Smooth muscle cell (in vitro differentiated cells): ENCODE data around the gene GNB2. TPM values are rescaled to one million over a fixed set of nuclear protein-coding genes. Genes with fewer than 3 reads are reported as not detected.

Source experiments
- DNase-seq: peaks from one replicate; lab custom pipeline; 2025; ENCODE audit not compliant: unreplicated experiment; lab: John Stamatoyannopoulos, UW
- H2AFZ ChIP-seq: fragments of 200-600 bp; sonication (generic); 2 replicates; pipeline ENCODE4 v1.6.0; 2016; ENCODE audit warnings: antibody characterized with exemption, low read depth, mild to moderate bottlenecking
- H3F3A ChIP-seq: fragments of 200-600 bp; sonication (generic); 2 replicates; pipeline ENCODE4 v1.6.0; 2017; ENCODE audit warnings: antibody characterized with exemption, low read depth
- H3K27ac ChIP-seq: fragments of 200-600 bp; sonication (generic); 2 replicates; pipeline ENCODE4 v1.5.1; 2016; ENCODE audit warnings: low read depth, mild to moderate bottlenecking
- H3K27me3 ChIP-seq: fragments of 200-600 bp; sonication (generic); 2 replicates; pipeline ENCODE4 v1.6.1; 2016; ENCODE audit warnings: low read depth, mild to moderate bottlenecking
- H3K36me3 ChIP-seq: fragments of 200-600 bp; sonication (generic); 2 replicates; pipeline ENCODE4 v1.5.1; 2016; ENCODE audit warnings: low read depth
- H3K4me1 ChIP-seq: fragments of 200-600 bp; sonication (generic); 2 replicates; pipeline ENCODE4 v1.5.1; 2016; ENCODE audit warnings: low read depth
- H3K4me2 ChIP-seq: fragments of 200-600 bp; sonication (generic); 2 replicates; pipeline ENCODE4 v1.6.0; 2016; ENCODE audit warnings: mild to moderate bottlenecking
- H3K4me3 ChIP-seq: fragments of 200-600 bp; sonication (generic); 2 replicates; pipeline ENCODE4 v1.5.1; 2016; ENCODE audit warnings: mild to moderate bottlenecking
- H3K79me2 ChIP-seq: fragments of 200-600 bp; sonication (generic); 2 replicates; pipeline ENCODE4 v1.6.0; 2016; ENCODE audit warnings: low read depth, mild to moderate bottlenecking
- H3K9ac ChIP-seq: fragments of 200-600 bp; sonication (generic); 2 replicates; pipeline ENCODE4 v1.6.0; 2016; ENCODE audit warnings: low read depth
- H3K9me3 ChIP-seq: fragments of 200-600 bp; sonication (generic); replicated peaks from 2 replicates; pipeline ENCODE4 v1.5.1; 2016; ENCODE audit warnings: low read depth
- H4K20me1 ChIP-seq: fragments of 200-600 bp; sonication (generic); 2 replicates; pipeline ENCODE4 v1.6.0; 2016; ENCODE audit warnings: low read depth
- CTCF ChIP-seq: fragments of 200-600 bp; sonication (generic); IDR thresholded peaks from 2 replicates; pipeline ENCODE4 v1.5.1; 2017; ENCODE audit warnings: borderline replicate concordance, mild to moderate bottlenecking, antibody characterized with exemption; ENCODE audit not compliant: insufficient read depth, poor library complexity, severe bottlenecking
- WGBS: methylation state at CpG from one replicate; pipeline ENCODE4 v1.1.7; 2016; ENCODE audit warnings: low lambda C conversion rate; 5-methylcytosine and 5-hydroxymethylcytosine counted together
- polyA plus RNA-seq: library from polyadenylated mRNA; unstranded; fragments of >200 nt; fragmentation: Nextera tagmentation; extraction: Ambion mirVana; gene quantifications from 2 replicates; pipeline ENCODE4 v1.2.1, GENCODE V29; 2016
- total RNA-seq: library from RNA; depleted of rRNA; stranded (reverse); fragments of >200 nt; gene quantifications from 2 replicates; pipeline ENCODE4 v1.2.3, GENCODE V29; 2014

GNB2 gene
- total and polyA plus RNA-seq, 2 experiments from 2014 or later, result 90.7 to 219 TPM

GRCh38 chr7:100670074-100670473, 3.5 kb upstream of the GNB2 start:
- Histone ChIP-seq H3K9me3 (no peaks in the 10 kb centered on the region), H3K4me1 (no peaks in the 10 kb centered on the region), H2AFZ (no peak overlapping the region), H3K79me2 (peaks cover 13% of the 10 kb centered on the region), H3K9ac (no peak overlapping the region), H3K27me3 (no peaks in the 10 kb centered on the region), H3F3A (no peaks in the 10 kb centered on the region), H3K4me3 (no peak overlapping the region), H3K36me3 (no peaks in the 10 kb centered on the region), H3K27ac (no peak overlapping the region), H4K20me1 (peaks cover 8% of the 10 kb centered on the region), H3K4me2 (no peak overlapping the region)
- WGBS, result 85% methylated on average over 8 of the region's 8 CpGs
- no peak for TF ChIP-seq CTCF
- no peak for DNase-seq

DNA sequence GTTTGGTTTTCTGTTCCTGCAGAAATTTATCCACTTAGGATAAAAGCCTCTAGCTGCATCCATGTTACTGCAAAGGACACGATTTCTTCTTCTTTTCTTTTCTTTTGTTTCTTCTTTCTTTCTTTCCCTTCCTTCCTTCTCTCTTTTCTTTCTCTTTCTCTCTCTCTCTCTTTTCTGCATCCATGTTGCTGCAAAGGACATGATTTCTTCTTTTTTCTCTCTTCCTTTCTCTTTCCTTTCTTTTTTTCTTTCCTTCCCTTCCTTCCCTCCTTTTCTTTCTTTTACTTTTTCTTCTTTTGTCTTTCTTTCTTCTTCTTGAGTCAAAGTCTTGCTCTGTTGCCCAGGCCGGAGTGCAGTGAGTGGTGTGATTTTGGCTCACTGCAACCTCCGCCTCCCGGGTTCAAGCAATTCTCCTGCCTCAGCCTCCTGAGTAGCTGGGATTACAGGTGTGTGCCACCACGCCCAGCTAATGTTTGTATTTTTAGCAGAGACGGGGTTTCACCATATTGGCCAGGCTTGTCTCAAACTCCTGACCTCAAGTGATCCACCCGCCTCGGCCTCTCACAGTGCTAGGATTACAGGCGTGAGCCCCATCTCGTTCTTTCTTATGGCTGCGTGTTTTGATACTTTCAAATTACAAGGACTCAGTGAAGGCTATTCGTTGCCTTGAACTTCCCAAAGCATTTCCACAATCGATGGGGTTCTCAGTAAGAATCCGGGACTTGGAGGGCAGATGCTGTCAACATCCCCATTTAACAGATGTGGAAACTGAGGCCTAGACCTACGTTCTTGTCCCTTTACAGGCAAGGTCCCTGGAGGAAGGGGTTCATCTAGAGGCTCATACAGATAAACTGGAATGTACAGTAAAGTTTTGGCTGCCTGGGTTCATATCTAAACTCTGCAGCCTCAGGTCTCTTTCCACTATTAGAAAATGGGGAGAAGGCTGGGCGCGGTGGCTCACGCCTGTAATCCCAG, 1.9 kb upstream of the GNB2 start:
- DNase-seq, result no peak
- Histone ChIP-seq H3F3A (peaks cover 4% of the 10 kb centered on the region), H3K27ac (no peak overlapping the region), H3K36me3 (no peaks in the 10 kb centered on the region), H3K27me3 (no peaks in the 10 kb centered on the region), H2AFZ (no peak overlapping the region), H3K9ac (no peak overlapping the region), H3K4me2 (no peak overlapping the region), H3K79me2 (peaks cover 28% of the 10 kb centered on the region), H3K9me3 (no peaks in the 10 kb centered on the region), H3K4me1 (no peaks in the 10 kb centered on the region), H3K4me3 (no peak overlapping the region), H4K20me1 (peaks cover 24% of the 10 kb centered on the region)
- WGBS, result 94% methylated on average over 18 of the region's 18 CpGs
- no peak for TF ChIP-seq CTCF

DNA sequence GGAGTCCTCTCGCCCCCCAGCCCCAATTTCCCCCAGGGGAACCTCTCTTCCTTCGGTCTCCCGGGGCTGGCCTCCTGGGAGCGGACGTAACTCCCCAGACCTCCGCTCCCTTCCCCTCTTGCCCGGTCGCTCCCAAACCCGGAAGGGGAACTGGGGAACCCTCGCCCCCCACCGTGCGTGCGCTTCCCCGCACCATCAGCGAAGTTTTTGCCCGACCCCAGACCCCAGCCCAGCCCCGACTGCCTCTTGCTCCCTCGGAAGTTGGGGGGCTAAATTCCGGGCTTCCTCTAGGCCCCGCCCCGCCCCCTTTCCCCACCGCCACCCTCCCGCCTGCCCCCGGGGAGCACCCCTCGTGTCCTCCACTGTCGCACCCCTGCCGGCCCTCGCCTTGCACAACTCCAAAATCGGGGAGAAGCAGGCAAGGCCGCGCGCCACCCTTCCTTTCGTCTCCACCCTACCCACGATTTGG, 436 bp downstream of the GNB2 start:
- H3K9ac ChIP-seq, result peak overlapping the region; percentile 82
- peak overlapping the region; percentile 78 for H3K4me3 ChIP-seq
- H3K36me3 ChIP-seq, result no peaks in the 10 kb centered on the region
- peaks cover 47% of the 10 kb centered on the region for H4K20me1 ChIP-seq
- H3K27me3 ChIP-seq, result no peaks in the 10 kb centered on the region
- peaks cover 7% of the 10 kb centered on the region for H3F3A ChIP-seq
- H3K27ac ChIP-seq, result peak overlapping the region; percentile 81
- no peaks in the 10 kb centered on the region for H3K4me1 ChIP-seq
- no peak for TF ChIP-seq CTCF
- H2AFZ ChIP-seq, result peak overlapping the region; percentile 87
- H3K79me2 ChIP-seq, result peaks cover 32% of the 10 kb centered on the region
- 1% methylated on average over 19 of the region's 34 CpGs for WGBS
- no peaks in the 10 kb centered on the region for H3K9me3 ChIP-seq
- H3K4me2 ChIP-seq, result peak overlapping the region; percentile 98
- DNase-seq, result peak; percentile 57
